ENCODE results near the gene CINP.
A peak's percentile ranks its signal among the peaks of the same experiment; 100 is the strongest.
"Not testable (repeated sequence)": the region's sequence is repeated elsewhere in the genome, so short reads cannot be mapped to it uniquely, and the experiment has no call there.

CINP gene

GRCh38 chr14:102319351-102320032, 43.2 kb downstream of the CINP start, which contains the start of gene ZNF839:
TSS of gene ZNF839 (plus strand) at chr14:102319746. CDS start at chr14:102319766, 20 bp downstream.
- peak; percentile 96 for DNase-seq

DNA sequence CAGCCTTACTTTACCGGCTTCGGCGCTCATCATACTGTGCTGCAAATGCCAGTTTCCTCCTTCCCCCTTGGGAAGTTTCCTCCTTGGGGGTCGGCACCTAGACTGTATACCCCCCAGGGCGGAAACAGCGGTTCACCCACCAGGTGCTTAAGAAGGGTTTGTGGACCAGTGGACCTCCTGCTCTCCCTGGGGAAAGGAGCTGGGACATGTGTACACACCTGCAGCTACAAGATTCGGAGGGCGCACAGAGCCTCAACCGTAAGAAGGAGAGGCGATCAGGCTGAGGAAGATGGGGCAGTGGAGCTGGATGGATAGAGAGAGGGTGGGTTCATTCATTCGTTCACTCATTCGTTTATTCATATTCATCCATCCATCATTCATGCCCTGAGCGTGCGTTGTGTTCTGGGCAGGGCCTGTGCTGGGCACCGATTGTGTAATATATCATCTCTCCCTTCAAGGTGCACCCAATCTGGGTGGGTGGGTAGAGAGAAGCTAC, 43.9 kb downstream of the CINP start:
- peak; percentile 54 for DNase-seq

DNA sequence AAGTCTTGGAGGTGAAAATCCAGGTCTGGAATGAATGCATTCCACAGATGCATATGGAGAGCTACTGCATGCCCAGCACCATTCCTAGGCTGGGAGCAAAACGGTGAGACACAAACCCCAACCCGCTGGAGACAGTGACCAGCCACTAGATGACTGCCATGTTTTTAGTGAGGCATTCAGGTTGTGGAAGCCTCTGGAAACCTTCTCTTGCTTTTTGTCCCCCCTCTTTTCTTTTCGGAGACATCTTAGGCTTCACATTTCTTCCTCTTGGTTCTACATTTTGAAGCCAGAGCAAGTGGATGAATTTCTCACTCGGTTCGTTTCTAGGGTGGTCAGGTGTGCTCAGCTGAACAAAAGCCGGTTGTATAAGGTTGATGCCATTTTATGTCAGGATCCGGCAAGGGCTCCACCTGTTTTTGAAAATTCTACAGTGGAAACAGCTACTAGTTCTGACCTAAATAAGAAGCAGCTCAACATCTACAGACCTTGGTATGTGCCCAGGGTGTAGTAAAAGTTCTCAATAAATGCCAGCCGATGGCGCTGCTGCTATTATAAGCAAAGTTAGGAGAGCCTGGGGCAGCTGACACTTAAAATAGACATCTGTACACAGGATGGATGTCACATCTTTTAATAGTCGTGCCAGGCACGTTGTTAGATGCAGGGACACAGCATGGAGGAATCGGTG, 45.0 kb downstream of the CINP start:
- no peak for DNase-seq

- DNase-seq = peak; percentile 99
These were observed 45.7 kb downstream of the CINP start for GRCh38 chr14:102316743-102317563.

GRCh38 chr14:102316338-102316742, 46.4 kb downstream of the CINP start:
- no peak for DNase-seq

GRCh38 chr14:102315121-102315520, 47.6 kb downstream of the CINP start:
- DNase-seq = no peak

- peak; percentile 91 for DNase-seq
These were observed 48.3 kb downstream of the CINP start for GRCh38 chr14:102314242-102315011.

GRCh38 chr14:102304611-102305506, 57.8 kb downstream of the CINP start, which contains the start of gene MOK:
TSS of gene MOK (minus strand) at chr14:102305164. CDS start at chr14:102304968, 196 bp downstream.
- DNase-seq = peak; percentile 99

DNA sequence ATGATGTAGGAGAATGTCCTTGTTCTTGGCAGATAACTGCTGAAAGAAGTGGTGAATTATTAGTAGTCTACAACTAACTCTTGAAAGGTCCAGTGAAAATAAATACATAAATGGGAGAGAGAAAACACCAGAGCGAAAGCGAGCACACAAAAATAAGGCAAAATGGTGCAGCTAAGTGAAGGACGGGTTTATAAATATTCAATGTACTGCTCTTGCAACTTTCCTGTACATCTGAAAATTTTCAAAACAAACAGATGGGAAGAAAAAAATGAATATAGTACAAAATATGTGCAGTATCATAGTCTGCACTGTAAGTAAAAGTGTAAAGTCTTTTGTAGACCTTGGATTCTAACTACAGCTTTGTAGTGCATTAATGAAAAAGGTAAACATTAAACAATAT, 59.0 kb downstream of the CINP start:
- DNase-seq = no peak

GRCh38 chr14:102298303-102299070, 64.2 kb downstream of the CINP start:
- DNase-seq = not testable (repeated sequence)

All from right forelimb (tissue), 1 donor.